Right lobe of liver (tissue), 4 donors: Measurements from ENCODE around the gene TRIL.

Experiments used
- POLR2A ChIP-seq: fragments of 450-650 bp; IDR thresholded peaks from one replicate; pipeline ENCODE4 v1.6.1; 2017; ENCODE audit warnings: antibody characterized with exemption, mild to moderate bottlenecking
- TF ChIP-seq, protein P1 (sequence below), 4 donors: fragments of 200-600 bp in 3 of 4; fragments of 450-650 bp in 1 of 4; IDR thresholded peaks; one replicate each; pipeline versions ENCODE4 v1.5.1 to v1.8.0; 2016 to 2022; ENCODE audit warnings: antibody characterized with exemption in 4 of 4, mild to moderate bottlenecking in 2 of 4
- donor health status: DM: no; HTN: no; CAD: no.
- donor health status: DM: no; HTN: no; CAD: no.
- donor health status: DM: no; HTN: yes; CAD: no.

DNA sequence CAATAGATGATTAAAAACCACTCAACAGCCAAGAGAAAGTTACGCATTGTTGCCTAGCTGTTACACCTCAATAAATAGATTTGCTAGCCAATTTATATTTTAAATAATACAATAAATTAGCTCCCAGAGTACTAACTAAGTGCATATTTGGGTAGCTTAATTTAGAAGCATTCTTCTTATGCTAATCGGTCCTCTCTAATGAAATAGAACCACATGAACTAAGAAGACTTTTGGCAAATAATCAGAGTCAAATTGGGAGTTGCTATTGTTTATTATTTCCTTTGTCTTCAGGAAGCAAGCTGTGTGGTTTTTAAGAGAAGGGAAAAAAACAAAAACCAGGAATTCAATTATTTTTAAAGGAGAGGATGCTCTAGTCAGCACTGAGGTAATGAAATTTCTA lies 49.0 kb upstream of the TRIL start:
- TF ChIP-seq, protein P1, sequence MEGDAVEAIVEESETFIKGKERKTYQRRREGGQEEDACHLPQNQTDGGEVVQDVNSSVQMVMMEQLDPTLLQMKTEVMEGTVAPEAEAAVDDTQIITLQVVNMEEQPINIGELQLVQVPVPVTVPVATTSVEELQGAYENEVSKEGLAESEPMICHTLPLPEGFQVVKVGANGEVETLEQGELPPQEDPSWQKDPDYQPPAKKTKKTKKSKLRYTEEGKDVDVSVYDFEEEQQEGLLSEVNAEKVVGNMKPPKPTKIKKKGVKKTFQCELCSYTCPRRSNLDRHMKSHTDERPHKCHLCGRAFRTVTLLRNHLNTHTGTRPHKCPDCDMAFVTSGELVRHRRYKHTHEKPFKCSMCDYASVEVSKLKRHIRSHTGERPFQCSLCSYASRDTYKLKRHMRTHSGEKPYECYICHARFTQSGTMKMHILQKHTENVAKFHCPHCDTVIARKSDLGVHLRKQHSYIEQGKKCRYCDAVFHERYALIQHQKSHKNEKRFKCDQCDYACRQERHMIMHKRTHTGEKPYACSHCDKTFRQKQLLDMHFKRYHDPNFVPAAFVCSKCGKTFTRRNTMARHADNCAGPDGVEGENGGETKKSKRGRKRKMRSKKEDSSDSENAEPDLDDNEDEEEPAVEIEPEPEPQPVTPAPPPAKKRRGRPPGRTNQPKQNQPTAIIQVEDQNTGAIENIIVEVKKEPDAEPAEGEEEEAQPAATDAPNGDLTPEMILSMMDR (IDR thresholded peaks at IDR 0.05), result no peak
- TF ChIP-seq POLR2A, result no peak
